ENCODE results near the gene RUNX3. TPM values are rescaled to one million over a fixed set of nuclear protein-coding genes. Genes with fewer than 3 reads are reported as not detected.

RUNX3 gene
- total and polyA plus RNA-seq, 2 donors (not counting 3 experiments of a cell fraction or from before 2014, with no cell fraction given) = not detected

- ChIA-PET POLR2A (no interaction called here), CTCF (interaction anchor here (3.6 kb wide), 1 partner anchor 14 kb away, joined by 24 read pairs; no protein-coding TSS in a partner anchor)
- H3K79me2 ChIP-seq (ENCODE audit: control insufficient read depth, insufficient read depth, low read length) = no peaks in the 10 kb centered on the region
- no peak overlapping the region for H3K9ac ChIP-seq (replicated peaks; ENCODE audit: extremely low read depth, insufficient read depth, low read length)
- H2AFZ ChIP-seq (ENCODE audit: low read depth, low read length) = no peak overlapping the region
- intact Hi-C loops (cut with micrococcal nuclease) = no loop called here
- no peaks in the 10 kb centered on the region for H3K27me3 ChIP-seq (ENCODE audit: control insufficient read depth in 2 of 2, insufficient read depth in 2 of 2, low read length in 2 of 2)
- H3K9me1 ChIP-seq (replicated peaks; ENCODE audit: control insufficient read depth, extremely low read depth, insufficient read depth, low read length) = no peaks in the 10 kb centered on the region
- no peaks in the 10 kb centered on the region for H4K20me1 ChIP-seq (replicated peaks; ENCODE audit: control insufficient read depth, extremely low read depth, insufficient read depth, low read length)
- no peak for DNase-seq (ENCODE audit: low read depth, low spot score)
- TF ChIP-seq EZH2 (IDR thresholded peaks at IDR 0.05; ENCODE audit: borderline replicate concordance, low read depth, low read length, severe bottlenecking) (no peak), POLR2AphosphoS5 (IDR thresholded peaks at IDR 0.05; ENCODE audit: insufficient read depth, low read depth, low read length) (no peak), POLR2A (IDR thresholded peaks at IDR 0.05; ENCODE audit: low read depth, low read length) (no peak), FOS (IDR thresholded peaks at IDR 0.05; ENCODE audit: borderline replicate concordance, insufficient read depth, low read length) (no peak), CTCF (IDR thresholded peaks at IDR 0.05; ENCODE audit: extremely low read depth in 1 of 2, insufficient read depth in 1 of 2, low read depth in 1 of 2, low read length in 2 of 2) (no peak), MAX (IDR thresholded peaks at IDR 0.05; ENCODE audit: insufficient read depth, insufficient read length) (no peak), JUN (IDR thresholded peaks at IDR 0.05; ENCODE audit: borderline replicate concordance, insufficient read depth, insufficient read length, low read depth) (no peak), MYC (IDR thresholded peaks at IDR 0.05; ENCODE audit: low read depth, low read length) (no peak), GATA2 (IDR thresholded peaks at IDR 0.05; ENCODE audit: insufficient read depth, insufficient read length, low read depth, low read length) (no peak)
- no peaks in the 10 kb centered on the region for H3K9me3 ChIP-seq (replicated peaks; ENCODE audit: control insufficient read depth, insufficient read depth, low read length)
- no peak for FAIRE-seq
- H3K36me3 ChIP-seq (ENCODE audit: control insufficient read depth in 2 of 2, extremely low read depth in 1 of 2, insufficient read depth in 2 of 2, low read length in 2 of 2) = no peaks in the 10 kb centered on the region
- BruUV-seq (replicated peaks) = no TSS peak
- dilution Hi-C loops (cut with MboI; ENCODE audit: extremely low pct_ligation_motif_present, low sequenced_read_pairs) = no loop called here
- no peaks in the 10 kb centered on the region for H3K4me1 ChIP-seq (ENCODE audit: control insufficient read depth, extremely low read depth, insufficient read depth, low read length)
- H3K4me3 ChIP-seq (replicated peaks in 1 of 3; ENCODE audit: insufficient read depth in 1 of 3, low read depth in 1 of 3, low read length in 3 of 3) = no peak overlapping the region
- H3K4me2 ChIP-seq (ENCODE audit: insufficient read depth, low read length) = no peak overlapping the region
- no peak overlapping the region for H3K27ac ChIP-seq (ENCODE audit: insufficient read depth, low read depth, low read length)
Measured at GRCh38 chr1:24911651-24912155, 18.4 kb downstream of the RUNX3 start.
